Measurements from ENCODE around the gene BLOC1S1.
A peak's percentile ranks its signal among the peaks of the same experiment; 100 is the strongest.

BLOC1S1 gene

GRCh38 chr12:55707841-55708694, 7.8 kb upstream of the BLOC1S1 start, which contains the start of gene ITGA7:
Gene ITGA7 (minus strand): TSS chr12:55707904. CDS start chr12:55707682, 222 bp downstream.
- in situ Hi-C loops (cut with HindIII; ENCODE audit: low sequenced_read_pairs): no loop called here
- H3K4me3 ChIP-seq (ENCODE audit: low read depth, low read length): peak within 1 kb of the TSS; percentile 47
- no peak for DNase-seq (ENCODE audit: low read depth)
- TF ChIP-seq CTCF (IDR thresholded peaks at IDR 0.05; ENCODE audit: low read depth, low read length, missing control alignments): no peak

GRCh38 chr12:55708695-55709233, 7.1 kb upstream of the BLOC1S1 start:
- no peak for TF ChIP-seq CTCF (IDR thresholded peaks at IDR 0.05; ENCODE audit: low read depth, low read length, missing control alignments)
- in situ Hi-C loops (cut with HindIII; ENCODE audit: low sequenced_read_pairs): no loop called here
- no peak overlapping the region for H3K4me3 ChIP-seq (ENCODE audit: low read depth, low read length)
- DNase-seq (ENCODE audit: low read depth): no peak

GRCh38 chr12:55711786-55712553, 3.9 kb upstream of the BLOC1S1 start:
- in situ Hi-C loops (cut with HindIII; ENCODE audit: low sequenced_read_pairs): no loop called here
- H3K4me3 ChIP-seq (ENCODE audit: low read depth, low read length): no peak overlapping the region
- no peak for DNase-seq (ENCODE audit: low read depth)
- no peak for TF ChIP-seq CTCF (IDR thresholded peaks at IDR 0.05; ENCODE audit: low read depth, low read length, missing control alignments)

GRCh38 chr12:55712700-55713415, 3.0 kb upstream of the BLOC1S1 start:
- in situ Hi-C loops (cut with HindIII; ENCODE audit: low sequenced_read_pairs): no loop called here
- no peak for DNase-seq (ENCODE audit: low read depth)
- TF ChIP-seq CTCF (IDR thresholded peaks at IDR 0.05; ENCODE audit: low read depth, low read length, missing control alignments): no peak
- H3K4me3 ChIP-seq (ENCODE audit: low read depth, low read length): no peak overlapping the region

- TF ChIP-seq CTCF (IDR thresholded peaks at IDR 0.05; ENCODE audit: low read depth, low read length, missing control alignments): no peak
- DNase-seq (ENCODE audit: low read depth): peak; percentile 48
- in situ Hi-C loops (cut with HindIII; ENCODE audit: low sequenced_read_pairs): no loop called here
- no peak overlapping the region for H3K4me3 ChIP-seq (ENCODE audit: low read depth, low read length)
Observed at GRCh38 chr12:55713721-55714120, 2.1 kb upstream of the BLOC1S1 start.

All from astrocyte of the cerebellum (primary cell).